ENCODE results near the gene CAMTA1.

The CAMTA1 gene

GRCh38 chr1:7535934-7536878, 751.0 kb downstream of the CAMTA1 start:
- no peak for DNase-seq

GRCh38 chr1:7536891-7537591, 751.8 kb downstream of the CAMTA1 start:
- peak; percentile 35 for DNase-seq

GRCh38 chr1:7538033-7538432, 752.8 kb downstream of the CAMTA1 start:
- DNase-seq, result no peak

- no peak for DNase-seq
Measured at GRCh38 chr1:7538849-7539768, 753.9 kb downstream of the CAMTA1 start.

GRCh38 chr1:7539769-7540175, 754.5 kb downstream of the CAMTA1 start:
- DNase-seq, result peak; percentile 37

GRCh38 chr1:7540816-7541215, 755.6 kb downstream of the CAMTA1 start:
- no peak for DNase-seq

- no peak for DNase-seq
Measured at GRCh38 chr1:7541629-7542028, 756.4 kb downstream of the CAMTA1 start.

- no peak for DNase-seq
Measured at GRCh38 chr1:7543718-7544090, 758.5 kb downstream of the CAMTA1 start.

- DNase-seq, result no peak
Measured at GRCh38 chr1:7549277-7550161, 764.3 kb downstream of the CAMTA1 start.

- no peak for DNase-seq
Measured at GRCh38 chr1:7550261-7550865, 765.1 kb downstream of the CAMTA1 start.

- DNase-seq, result no peak
Measured at GRCh38 chr1:7550981-7551380, 765.7 kb downstream of the CAMTA1 start.

- DNase-seq, result no peak
Measured at GRCh38 chr1:7551442-7551841, 766.2 kb downstream of the CAMTA1 start.

- no peak for DNase-seq
Measured at GRCh38 chr1:7552402-7552801, 767.1 kb downstream of the CAMTA1 start.

GRCh38 chr1:7553042-7553690, 767.9 kb downstream of the CAMTA1 start:
- DNase-seq, result no peak

- no peak for DNase-seq
Measured at GRCh38 chr1:7554385-7555235, 769.4 kb downstream of the CAMTA1 start.

- DNase-seq, result no peak
Measured at GRCh38 chr1:7555391-7556185, 770.3 kb downstream of the CAMTA1 start.

- DNase-seq, result no peak
Measured at GRCh38 chr1:7557301-7557891, 772.1 kb downstream of the CAMTA1 start.

GRCh38 chr1:7558041-7558461, 772.8 kb downstream of the CAMTA1 start:
- no peak for DNase-seq

- no peak for DNase-seq
Measured at GRCh38 chr1:7558481-7558880, 773.2 kb downstream of the CAMTA1 start.

Measured in NCI-H187 treated with DMSO at 0.1 percent for 48 hours (cell line).